ENCODE results near the gene LRRC72. TPM values are rescaled to one million over a fixed set of nuclear protein-coding genes. Genes with fewer than 3 reads are reported as not detected.

The LRRC72 gene
- total RNA-seq: not detected in 2 replicates

DNA sequence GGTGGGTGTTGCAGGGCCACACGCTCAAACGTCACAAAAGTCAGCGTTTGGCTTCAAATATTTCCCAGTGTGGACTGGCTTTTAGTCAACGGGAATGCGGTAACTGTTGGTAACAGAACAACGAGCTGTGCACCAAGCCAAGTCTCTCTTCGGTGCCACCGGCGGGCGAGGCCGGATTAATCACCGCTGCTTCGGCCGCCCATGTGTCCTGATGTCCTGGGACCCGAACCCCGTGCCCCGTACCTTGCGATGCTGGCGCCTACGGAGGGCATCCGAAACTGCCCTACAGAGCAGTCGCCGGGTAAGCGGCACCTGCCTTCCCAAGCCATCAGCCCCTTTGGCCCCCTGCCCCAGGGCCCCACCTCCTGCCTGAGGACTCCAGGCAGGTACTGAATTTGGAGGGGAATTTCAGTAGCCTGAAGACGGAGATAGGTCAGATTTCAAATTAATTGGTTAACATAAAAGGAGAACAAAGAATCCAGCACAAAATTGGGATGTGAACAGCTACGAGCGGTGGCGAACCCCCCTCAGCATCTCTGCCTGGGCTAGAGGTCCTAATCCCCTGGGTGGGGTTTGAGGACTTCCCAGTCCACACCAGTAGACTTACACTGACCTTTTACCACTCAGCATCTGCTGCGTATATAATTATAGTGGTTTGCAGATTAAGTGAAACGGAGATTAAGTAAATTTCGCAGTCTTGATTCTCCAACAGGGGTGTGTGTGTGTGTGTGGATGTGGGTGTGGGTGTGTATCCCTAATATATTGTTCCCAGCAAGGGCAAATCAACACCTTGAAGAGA is at the start of gene LRRC72:
Gene LRRC72 (plus strand): TSS at position 84 of the 799 bp plus-strand sequence. CDS start 128 bp downstream, at position 212.

Other genes starting within 250 kb of the LRRC72 start
- 2.2 and 2.3 TPM in 2 replicates for gene CRPPA, start 105.3 kb upstream of the LRRC72 start, total RNA-seq
- gene SOSTDC1, start 61.1 kb upstream of the LRRC72 start, total RNA-seq: not detected in 2 replicates
- gene ANKMY2, start 118.9 kb downstream of the LRRC72 start, total RNA-seq: 9.8 and 12.5 TPM in 2 replicates
- gene BZW2, start 119.4 kb downstream of the LRRC72 start, total RNA-seq: 122 and 137 TPM in 2 replicates
- 25.4 and 37.9 TPM in 2 replicates for gene TSPAN13, start 226.9 kb downstream of the LRRC72 start, total RNA-seq

Measured in thoracic aorta endothelial cell (primary cell).